ENCODE results near the gene ASCC1.

DNA sequence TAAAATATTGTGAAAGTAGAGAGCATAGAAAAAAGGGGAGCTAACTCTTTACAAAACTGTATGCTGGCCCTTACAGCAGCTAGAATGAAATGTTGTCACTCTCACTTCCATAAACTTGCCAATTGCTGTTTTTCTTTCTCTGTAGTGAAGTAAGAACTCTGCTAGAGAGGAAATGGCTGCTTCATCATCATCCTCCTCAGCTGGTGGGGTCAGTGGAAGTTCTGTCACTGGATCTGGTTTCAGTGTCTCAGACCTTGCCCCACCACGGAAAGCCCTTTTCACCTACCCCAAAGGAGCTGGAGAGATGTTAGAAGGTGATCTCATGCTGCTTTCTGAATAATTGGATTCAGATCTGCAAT is 7.6 kb upstream of the ASCC1 start:
- no peak for TF ChIP-seq JUN (IDR thresholded peaks at IDR 0.05; ENCODE audit: borderline replicate concordance, insufficient read depth, insufficient read length, low read depth)
- TF ChIP-seq CTCF (IDR thresholded peaks at IDR 0.05; ENCODE audit: extremely low read depth in 1 of 2, insufficient read depth in 1 of 2, low read depth in 1 of 2, low read length in 2 of 2): no peak
- TF ChIP-seq POLR2AphosphoS5 (IDR thresholded peaks at IDR 0.05; ENCODE audit: insufficient read depth, low read depth, low read length): no peak
- TF ChIP-seq MAX (IDR thresholded peaks at IDR 0.05; ENCODE audit: insufficient read depth, insufficient read length): no peak
- no peak for TF ChIP-seq MYC (IDR thresholded peaks at IDR 0.05; ENCODE audit: low read depth, low read length)
- TF ChIP-seq EZH2 (IDR thresholded peaks at IDR 0.05; ENCODE audit: borderline replicate concordance, low read depth, low read length, severe bottlenecking): no peak
- peak; percentile 36 for TF ChIP-seq FOS (IDR thresholded peaks at IDR 0.05; ENCODE audit: borderline replicate concordance, insufficient read depth, low read length)
- no peak for TF ChIP-seq POLR2A (IDR thresholded peaks at IDR 0.05; ENCODE audit: low read depth, low read length)
- no peak for TF ChIP-seq GATA2 (IDR thresholded peaks at IDR 0.05; ENCODE audit: insufficient read depth, insufficient read length, low read depth, low read length)
